NCI-H524 treated with DMSO at 0.1 percent for 48 hours (cell line): ENCODE data around the gene FAM76B.
"Not testable (repeated sequence)": the region's sequence is repeated elsewhere in the genome, so short reads cannot be mapped to it uniquely, and the experiment has no call there.

Experiments used
- DNase-seq: peaks from one replicate; lab custom pipeline; 2025; lab: John Stamatoyannopoulos, UW

The FAM76B gene

DNA sequence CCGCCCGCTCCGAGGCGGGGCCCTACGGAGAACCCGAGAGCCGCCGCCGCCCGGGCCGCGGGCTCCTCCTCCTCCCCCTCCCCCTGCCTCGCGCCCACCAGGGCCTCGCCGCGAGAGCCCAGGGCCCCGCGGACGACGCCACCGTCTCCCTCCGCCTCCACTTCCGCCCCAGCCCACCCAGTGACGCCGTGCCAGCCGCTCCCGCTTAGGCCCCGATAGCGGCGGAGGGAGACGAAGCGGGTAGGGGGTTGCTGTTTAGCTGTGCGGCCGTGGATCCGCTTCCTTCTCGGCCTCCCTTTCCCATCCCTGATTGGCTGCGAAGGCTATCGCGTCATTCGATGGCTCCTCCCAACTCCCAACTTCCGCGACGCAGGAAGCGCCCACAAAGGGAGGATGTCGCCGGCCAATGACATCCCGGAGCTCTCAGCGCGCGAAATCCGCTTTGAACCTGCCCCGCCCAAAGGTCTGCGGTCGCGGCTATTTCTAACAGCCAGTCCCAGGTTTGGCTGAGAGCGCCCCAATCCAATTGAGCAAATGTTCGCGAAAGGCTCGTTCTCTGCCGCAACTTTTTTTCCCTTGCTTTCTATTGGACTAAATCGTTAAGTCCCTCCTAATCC, at the start of gene FAM76B:
FAM76B (minus strand) TSS at position 277 of the 617 bp plus-strand sequence. CDS start 304 bp downstream, outside the sequence.
- DNase-seq: peak; percentile 69

DNA sequence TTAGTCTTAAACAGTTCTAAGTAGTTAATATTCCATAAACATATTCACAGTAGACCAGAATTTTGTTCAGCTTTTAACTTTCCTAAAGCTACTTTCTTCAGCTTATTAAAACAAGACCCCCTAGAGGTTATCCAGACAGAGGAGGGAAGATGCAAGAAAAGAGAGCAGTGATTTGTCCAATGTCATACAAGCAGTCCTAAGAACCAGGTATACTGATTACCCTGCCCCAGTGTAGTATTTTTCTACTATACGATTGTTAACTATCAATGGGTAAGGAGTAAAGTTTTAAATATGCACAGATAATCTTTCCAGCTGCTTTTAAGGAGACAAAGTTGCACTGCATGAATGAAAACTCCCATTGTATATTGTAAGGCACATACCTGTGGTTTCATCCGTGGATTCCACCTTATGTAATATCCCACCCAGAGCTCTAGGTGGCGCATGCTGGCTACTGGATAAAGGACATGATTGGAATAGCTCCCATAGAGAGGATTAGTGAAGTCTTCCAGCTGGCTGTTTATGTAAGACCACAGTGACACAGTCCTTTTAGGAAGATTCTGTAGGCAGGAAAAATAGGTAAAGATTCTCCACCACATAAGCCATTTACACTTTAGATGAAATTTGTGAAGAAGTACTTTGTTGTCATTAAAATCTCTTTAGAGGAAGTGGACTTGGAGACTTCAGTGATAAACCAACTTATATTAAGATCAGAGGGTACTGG, 46.3 kb upstream of the FAM76B start:
- peak; percentile 64 for DNase-seq

DNA sequence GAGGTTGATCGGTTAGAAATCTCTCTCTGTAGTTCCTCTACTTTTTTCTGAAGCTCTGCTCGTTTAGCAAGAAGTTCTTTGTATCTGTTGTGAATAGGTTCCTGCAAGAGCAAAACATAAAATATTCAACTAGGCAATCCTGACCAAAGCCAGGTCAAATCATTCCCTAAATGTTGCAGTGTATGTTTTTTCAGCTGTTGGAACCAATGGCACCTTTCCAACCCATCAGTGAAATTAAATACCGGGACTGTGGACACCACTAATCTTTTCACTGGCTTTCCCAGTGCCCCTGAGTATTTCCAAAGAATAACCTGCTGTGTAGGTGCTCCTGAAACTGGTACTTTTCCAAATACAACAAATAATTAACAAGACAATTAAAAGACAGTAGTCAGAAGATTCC, 45.8 kb upstream of the FAM76B start:
- no peak for DNase-seq

DNA sequence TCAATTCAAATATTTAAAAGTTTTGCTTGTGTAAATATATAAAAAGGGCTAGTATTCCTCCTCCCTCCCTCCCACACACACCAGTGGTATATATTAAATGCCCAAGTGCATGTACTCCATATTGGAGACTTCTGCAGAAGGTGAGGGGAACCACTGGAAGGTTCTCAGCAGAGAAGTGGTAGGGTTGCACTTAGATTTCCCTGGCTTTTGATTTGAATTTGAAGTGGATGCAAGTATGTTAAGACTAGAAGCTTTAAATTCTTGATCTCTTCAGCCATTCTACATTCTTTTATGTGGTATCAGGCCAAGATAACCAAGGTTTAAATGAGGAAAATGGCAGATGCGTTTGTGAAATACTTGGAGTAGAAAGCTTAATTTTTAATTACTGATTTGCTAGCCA, 43.8 kb upstream of the FAM76B start:
- DNase-seq: no peak

DNA sequence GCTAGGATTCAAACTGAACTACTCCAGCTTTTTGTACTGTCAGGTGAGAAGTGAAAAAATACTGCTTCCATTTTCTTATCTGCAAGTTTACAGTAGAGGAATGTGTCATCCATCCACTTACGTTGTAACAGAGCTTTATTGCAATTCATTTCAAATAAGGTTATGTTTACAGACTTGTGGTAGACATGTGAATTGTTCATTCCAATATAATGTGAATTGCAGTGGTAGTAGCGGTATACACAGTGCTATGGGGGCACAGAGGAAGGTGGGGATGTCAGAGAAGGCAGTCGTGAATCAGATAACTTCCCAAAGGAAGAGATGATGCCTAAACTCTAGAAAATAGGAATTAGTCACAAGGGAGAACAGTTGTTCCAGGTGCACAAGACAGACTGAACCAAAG, 43.2 kb upstream of the FAM76B start:
- DNase-seq: no peak

DNA sequence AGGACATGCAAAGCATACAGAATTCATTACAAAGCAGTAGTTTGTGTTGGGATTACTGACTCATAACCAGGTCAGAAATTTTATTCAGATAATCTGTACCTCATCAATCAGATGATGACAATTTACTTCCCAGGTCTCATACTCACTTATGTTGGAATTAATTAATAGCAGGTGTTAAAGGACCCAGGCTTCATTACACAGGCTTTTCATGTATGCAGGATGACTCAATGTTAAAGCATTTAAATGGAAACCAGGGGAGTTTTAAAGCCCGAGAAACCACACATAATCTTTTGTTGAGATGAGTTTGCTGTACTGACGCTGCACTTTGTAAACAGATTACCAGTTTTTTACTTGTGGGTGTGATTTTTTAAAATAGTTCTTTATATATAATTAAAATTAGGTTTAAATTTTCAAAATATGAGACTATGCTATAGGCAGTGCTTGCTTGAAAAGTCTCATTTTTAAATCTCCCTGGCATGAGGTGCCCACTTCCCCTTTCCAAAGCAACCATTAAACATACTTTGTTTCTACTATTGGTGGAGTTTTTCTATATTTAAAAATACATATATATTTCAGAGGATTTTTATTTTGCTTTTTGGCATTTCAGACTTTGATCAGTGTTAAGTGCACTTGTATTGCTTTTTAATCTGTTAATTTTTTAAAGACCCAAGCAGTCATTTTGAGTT, 41.8 kb upstream of the FAM76B start:
- DNase-seq: no peak

DNA sequence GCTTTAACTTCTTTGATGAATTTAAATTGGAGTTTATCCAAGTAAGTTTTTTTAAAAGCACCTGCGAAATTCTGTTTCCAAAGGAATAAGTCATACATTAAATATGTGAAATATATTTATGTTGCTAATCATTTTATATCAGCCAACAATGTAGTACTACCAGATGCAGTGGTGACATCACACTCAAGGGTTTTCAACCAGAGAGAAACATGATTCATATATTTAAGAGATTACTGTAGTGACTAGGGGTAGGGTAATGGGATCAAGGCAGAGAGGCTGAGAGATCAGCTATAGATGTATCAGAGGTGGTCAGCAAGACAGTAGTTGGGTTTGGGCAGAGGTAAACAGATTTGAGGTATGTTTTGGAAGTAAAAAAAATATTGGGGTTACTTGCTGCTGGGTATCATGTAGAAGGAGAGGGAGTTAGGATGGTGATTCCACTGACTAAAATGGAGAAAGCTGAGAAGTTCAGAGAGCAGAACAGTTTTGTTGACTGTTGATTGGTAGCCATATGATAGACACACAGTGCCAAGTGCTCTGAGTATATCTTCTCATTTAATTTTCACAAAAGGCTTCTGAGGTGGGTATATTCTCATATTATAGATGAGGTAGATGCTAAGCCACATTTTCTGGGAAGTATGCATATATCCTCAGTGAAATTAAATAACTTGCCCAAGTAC, 40.1 kb upstream of the FAM76B start:
- no peak for DNase-seq

DNA sequence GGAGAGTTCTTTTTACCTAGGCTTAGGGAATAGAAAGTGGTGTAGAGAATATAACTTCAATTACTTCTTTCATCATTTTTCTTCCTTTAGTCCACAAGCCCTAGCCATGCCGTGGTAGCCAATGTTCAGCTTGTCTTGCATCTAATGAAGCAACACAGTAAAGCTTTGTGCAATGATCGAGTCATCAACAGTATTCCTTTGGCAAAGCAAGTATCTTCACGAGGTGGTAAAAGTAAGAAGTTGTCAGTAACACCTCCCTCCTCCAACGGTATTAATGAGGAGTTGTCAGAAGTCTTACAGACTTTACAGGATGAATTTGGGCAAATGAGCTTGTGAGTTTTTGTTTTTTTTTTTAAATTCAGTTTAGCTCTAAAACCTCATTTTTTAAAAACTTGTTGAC, 38.1 kb upstream of the FAM76B start:
- no peak for DNase-seq

DNA sequence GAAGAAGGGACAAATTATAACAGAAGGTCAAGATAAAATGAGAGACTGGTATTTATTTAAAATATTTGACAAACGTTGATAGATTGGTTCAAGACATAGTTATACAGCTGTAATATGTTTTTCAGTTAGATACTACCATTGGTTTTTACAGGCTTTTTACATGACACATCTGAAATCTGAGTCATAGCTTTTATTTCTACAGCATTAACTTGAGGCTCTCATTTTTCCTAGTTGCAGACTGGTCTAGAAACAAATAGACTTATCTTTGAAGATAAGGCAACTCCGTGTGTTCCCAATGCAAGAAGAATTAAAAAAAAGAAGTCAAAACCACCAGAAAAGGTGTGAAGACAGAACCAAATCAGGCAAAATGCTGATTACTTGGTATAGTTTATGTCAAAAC, 32.1 kb upstream of the FAM76B start:
- no peak for DNase-seq

DNA sequence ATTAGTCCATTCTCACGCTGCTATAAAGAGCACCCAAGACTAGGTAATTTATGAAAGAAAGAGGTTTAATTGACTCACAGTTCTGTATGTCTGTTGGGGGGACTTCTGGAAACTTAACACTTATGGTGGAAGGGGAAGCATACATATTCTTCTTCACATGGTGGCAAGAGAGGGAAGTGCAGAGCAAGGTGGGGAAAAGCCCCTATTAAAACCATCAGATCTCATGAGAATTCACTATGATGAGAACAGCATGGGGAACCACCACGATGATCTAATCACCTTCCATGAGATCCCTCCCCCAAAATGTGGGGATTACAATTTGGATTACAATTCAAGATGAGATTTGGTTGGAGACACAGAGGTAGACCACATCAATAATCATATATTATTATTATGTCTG, 26.5 kb upstream of the FAM76B start:
- no peak for DNase-seq

DNA sequence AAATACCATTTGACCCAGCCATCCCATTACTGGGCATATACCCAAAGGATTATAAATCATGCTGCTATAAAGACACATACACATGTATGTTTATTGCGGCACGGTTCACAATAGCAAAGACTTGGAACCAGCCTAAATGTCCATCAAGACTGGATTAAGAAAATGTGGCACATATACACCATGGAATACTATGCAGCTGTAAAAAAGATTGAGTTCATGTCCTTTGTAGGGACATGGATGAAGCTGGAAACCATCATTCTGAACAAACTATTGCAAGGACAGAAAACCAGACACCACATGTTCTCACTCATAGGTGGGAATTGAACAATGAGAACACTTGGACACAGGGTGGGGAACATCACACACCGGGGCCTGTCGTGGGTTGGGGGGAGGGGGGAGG, 21.5 kb upstream of the FAM76B start:
- DNase-seq: not testable (repeated sequence)

DNA sequence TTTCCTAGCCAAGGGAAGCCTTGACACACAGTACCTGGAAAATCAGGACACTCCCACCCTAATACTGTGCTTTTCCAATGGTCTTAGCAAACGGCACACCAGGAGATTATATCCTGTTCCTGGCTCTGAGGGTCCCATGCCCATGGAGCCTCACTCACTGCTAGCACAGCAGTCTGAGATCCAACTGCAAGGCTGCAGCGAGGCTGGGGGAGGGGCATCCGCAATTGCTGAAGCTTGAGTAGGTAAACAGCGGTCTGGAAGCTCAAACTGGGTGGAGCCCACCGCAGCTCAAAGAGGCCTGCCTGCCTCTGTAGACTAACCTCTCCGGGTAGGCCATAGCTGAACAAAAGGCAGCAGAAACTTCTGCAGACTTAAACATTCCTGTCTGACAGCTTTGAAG, 16.9 kb upstream of the FAM76B start:
- DNase-seq: not testable (repeated sequence)

DNA sequence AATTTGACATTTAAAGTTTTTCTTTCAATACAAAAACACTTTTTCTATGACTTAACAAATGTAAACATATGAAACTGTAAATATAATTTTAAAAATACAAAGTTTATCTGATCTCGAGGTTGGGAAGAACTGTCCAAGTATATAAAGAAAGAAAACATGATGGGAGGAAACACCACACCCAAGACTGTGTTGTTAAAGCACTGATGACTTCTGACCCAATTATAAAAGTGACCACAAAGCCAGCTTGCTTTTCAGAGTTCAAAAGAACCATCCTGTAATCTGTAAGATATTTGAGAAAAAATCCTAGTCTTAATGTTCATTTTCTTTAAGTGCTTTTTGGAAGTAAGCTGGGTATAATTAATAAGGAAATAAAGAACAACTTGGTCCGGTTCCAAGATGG, 16.3 kb upstream of the FAM76B start:
- no peak for DNase-seq

DNA sequence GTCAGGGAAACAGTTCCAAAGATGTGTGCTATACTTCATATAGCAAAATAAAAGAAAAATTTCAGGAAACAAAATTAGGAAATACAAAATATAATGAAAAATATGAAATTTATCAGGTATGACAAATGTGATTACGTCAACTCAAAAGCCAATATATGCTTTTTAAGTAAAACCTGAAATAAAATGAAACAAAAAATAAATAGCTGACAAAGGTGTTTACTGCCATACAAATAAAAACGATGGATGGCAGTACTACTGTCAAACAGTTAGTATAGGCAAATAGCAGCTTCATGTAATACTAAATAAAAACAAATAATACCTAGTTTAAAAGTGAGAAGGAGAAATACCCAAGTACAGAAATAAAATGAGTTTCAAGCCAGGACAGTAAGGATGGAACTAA, 14.4 kb upstream of the FAM76B start:
- no peak for DNase-seq

DNA sequence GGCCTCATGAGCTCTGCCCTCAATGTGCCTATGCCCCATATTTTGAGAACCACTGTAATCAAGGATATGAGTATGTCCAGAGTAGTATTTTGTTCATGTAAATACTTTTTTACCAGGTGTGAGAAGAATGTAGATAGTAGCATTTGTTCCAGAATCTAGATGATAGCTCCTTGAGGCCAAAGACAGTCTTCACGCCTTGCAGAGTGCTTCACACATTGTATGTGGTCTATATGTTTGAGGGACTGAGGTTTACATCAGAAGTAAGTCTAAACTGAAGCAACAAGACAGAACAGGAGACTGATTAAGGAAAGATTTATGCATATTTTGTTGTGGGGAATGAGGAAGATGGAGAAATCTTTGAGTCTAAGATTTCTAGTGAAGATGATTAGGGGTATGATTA, 13.2 kb upstream of the FAM76B start:
- DNase-seq: no peak

DNA sequence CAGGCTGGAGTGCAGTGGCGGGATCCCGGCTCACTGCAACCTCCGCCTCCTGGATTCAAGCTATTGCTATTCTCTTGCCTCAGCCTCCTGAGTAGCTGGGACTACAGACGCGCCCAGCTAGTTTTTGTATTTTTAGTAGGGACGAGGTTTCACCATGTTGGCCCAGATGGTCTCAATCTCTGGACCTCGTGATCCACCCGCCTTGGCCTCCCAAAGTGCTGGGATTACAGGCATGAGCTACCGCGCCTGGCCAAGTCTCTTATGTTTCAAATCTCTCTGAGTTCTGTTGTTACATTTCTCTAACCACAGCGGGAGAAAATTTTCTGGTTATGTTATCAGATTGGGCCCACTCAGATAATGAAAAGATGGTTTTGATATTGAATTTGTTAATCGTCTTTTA, 10.9 kb upstream of the FAM76B start:
- no peak for DNase-seq

DNA sequence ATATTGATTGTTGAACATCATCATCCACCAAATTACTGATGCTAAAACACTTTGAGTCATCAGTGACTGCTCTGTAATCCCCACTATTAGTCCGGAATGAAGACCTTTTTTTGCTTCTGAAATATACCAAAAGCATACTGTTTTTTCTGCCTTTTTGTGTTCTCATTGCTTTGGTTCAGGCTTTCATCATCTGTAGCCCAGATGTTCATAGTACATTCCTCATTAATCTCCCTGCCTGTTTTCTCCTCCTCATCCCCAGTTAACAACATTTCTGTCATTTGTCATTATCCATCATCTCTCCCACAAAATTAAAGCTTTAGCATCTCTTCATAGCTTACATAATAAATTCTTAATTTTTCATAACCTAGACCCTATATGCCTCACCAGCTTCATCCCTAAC, 10.0 kb upstream of the FAM76B start:
- no peak for DNase-seq

DNA sequence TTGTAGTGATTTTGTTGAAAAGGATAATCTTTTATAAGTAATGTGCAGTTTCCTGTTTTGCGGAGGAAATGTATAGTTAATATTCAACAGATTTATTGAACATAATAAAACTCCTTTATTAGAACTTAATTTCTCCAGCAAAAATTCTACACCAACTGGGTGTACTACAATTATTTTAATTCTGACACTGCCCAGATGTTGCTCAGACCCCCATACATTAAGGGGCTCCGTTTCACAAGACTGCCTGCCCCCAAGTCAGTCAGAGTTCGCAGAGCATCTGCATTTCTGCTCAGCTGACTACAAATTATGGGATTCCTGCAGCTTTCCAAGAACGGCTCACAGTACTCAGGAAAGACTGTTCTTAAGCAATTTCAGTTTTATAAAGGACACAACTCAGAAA, 6.9 kb upstream of the FAM76B start:
- no peak for DNase-seq

DNA sequence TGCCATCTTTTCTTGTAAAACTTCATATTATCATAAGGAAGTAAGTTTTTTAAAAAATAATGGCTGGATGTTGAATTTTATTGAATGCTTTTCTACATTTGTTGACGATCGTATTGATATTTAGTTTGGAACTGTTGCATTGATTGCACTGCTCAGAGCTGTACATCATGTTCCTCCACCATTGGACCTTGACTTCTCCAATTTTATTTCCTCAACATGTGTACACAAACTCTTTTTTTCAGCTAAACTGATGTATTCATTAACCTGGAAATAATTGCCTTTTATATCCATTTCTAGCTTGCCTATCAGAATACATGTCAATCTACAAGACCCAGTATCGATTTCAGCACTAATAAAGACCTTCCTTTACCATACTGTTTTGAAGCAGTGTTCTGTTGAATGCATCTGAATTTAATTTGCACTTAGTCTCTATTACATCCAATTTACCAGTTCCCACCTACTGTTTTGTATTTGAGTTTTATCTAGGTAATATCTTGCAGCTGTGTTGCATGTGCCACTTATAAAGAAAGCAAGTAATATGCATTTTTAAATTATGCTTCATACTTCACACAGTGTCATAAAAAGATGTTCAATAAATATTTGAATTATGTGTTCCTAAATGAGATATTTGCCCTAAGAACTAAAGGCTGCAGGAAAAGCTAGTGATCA, 6.2 kb upstream of the FAM76B start:
- no peak for DNase-seq

DNA sequence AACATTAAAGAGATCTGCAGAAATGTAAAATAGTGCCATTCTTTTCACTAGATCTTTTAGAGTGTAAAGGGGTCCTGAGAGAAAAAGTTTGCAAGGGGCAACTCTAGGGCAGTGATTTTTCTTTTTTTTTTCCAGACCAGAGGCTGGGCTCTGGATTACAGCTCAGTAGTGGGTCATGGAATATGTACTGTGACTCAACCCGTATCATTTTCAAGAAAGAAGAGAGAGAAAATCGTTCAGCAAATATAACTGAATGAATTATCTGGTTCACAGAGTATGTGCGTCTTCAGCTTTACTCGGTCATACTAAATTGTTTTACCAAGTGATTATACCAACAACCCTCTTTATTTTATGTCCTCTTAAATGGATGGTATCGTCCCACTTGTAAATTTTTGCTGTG, 4.5 kb upstream of the FAM76B start:
- DNase-seq: no peak

DNA sequence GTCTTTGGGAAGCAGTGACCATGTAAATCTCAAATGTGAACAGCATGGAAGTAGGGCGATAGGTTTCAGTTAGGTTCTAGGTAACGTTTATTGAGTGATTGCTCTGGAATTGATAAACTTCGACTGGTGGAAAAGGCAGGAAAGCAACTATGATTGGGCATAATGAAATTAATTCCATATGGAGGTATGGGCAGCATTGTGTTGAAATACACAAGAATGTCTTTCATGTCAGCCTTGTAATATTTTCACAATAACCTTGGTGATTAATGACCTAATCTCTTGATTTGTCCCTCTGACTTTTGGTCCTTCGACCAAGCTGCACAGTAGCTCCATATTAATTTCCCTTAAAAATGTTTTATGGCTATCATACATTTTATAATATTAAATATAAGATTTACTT, 3.5 kb upstream of the FAM76B start:
- no peak for DNase-seq

DNA sequence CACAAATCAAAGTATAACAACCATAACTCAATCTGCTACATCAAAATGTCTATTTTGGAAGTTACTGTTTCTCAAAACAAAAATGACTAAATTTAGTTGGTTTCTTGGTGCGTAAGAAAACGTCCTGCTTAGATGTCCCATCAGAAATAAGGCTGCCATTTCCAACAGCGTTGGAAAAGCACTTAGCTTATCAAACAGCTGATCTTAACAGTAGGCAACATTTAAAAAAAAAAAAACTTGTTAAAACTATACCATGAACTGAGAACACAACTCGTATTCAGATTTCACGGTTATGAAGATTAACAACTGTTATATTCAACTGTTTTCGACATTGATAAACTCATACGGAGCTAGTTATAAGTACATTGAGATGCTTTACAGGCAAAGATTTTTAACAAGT, 3.1 kb upstream of the FAM76B start:
- no peak for DNase-seq
